HG03460 (cell line): ENCODE data around the gene CLMN.

ENCODE experiments used
- ATAC-seq: cut with Tn5 transposase; IDR thresholded peaks from one replicate; pipeline ENCODE4 v1.9.1; 2021; ENCODE audit not compliant: unreplicated experiment

CLMN gene

GRCh38 chr14:95321693-95322455 is 2.2 kb upstream of the CLMN start:
- no peak for ATAC-seq

DNA sequence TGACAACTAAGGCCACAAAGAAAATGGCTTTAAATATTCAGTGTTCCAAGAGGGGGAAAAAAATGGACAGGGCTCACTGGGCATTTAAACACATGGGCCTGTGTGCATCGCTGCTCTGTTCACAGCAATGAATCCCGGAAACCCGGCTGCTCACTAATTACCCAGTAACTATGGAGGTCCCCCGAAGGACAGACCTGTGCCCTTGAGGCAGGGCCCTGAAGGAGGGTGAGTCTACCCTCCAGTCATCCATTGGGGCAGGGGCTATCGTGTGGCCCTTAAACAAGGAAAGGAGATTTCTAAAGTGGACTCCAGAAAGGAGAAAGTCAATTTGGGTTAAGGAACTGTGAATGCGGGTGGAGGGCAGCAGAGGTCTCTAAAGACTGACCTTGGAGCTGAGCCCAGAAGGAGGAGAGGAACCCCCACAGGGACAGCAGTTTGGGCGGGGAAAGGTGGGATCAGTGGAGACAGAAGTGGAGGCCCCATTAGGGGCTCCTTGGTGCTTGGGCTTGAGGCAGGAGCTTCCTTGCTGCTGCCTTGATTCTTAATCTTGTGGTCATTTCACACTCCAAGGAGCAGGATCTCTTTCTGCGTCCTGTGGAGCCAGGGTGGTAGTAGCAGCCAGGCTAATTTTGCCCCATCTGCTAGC is 1.4 kb upstream of the CLMN start:
- ATAC-seq: no peak

DNA sequence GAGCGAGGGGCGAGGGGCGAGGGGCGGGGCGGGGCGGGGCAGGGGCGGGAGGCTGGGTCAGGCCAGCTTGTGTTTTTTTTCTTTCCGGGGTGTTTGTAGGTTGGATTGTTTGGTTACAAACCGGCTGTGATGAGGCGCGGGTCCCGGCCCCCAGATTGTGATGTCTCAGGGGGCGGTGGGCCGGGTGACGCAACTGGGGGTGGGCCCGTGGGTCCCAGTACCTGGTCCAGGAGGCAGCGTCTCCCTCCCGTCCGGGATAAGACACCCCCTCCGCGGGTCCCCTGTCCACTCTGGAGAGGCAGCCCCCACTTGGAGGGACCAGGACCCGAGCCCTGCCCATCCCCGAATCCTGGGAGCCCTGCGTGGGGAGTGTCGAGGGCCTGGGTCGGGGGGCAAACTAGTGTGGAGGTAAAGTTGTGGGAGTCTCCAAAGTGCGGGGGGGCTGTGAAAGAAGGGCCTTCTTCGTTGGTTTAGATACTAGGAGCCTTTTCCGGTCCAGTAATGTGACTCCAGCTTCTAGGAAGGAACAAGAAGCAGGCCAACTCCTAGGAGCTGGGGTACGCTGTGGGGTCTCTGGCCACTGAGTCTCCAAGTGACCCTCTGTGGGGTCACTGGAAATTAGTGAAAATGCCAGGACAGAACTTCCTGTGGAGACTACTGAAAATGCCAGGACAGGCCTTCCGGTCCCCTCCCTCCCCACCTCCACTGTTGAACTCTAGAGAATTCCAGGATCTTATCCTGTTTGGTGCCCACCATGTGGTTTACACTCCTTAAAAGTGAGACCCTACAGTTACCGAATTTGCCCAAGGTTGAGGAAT is 579 bp upstream of the CLMN start:
- no peak for ATAC-seq

DNA sequence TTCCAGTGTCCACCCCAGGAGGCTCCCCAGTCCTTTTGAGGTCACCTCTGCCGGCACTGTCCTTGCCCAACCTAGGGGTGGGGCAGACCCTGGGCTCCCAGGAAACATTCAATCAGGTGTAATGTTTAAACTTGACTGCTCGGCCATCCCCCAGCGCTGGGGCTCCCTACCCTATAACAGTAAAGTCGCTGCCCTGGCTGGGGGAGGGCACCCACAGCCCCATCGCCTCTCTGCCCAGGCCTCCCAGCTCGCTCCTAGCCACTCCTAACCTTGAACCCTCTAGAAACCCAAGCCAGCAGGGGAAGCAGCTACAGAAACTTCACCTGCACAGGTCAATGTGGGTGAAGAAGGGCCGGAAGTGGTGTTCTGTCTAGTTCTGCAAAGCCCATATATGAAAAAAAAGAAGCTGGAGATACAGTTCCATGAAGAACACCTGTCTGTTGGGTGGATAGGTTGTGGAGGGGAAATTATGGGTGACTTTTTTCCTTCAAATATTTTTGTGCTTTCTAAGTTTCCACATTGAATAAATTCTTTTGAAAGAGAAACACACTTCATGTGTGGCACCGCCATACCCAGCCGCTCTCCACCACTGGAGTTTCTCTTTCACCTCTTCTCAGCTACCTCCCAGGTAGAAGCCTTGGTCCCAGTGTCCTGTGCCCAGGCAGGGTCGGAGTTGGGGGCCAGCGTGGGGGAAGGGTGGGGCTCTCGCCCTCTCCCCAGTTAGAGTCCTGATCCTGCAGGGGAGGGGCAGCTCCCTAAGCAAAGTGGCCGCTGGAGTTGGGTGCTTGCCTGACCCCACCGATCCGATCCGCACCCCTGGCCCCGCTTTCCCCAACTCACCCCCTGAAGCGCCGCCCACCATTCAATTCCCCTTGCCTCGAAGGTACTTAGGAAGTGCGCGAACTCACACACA is 1.1 kb downstream of the CLMN start:
- ATAC-seq: no peak

DNA sequence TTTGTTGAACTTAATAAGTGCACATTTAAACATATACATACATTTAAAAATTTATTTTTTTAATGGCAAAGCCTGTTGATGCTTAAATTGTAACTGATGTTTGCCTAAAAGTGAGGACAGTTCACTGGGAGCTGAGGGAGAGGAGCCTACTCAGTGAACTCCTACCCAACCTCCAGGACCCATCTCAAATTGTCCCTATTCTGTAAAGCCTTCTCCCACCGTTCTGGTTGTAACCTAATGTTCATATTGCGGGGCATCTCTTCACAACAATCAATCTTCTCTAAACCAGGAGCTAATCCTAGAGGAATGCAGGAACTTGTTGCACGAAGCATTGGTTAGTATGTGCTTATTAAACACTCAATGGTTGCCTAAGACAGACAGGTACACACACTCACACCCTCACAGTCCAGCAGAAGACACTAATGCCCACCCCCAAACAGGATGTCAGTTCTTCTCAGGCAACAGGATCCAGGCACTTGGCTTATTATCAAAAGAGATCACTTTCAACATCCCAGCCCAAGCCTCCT is 1.8 kb downstream of the CLMN start:
- ATAC-seq: no peak

- ATAC-seq: no peak
These were observed 2.9 kb downstream of the CLMN start for GRCh38 chr14:95316821-95317220.

DNA sequence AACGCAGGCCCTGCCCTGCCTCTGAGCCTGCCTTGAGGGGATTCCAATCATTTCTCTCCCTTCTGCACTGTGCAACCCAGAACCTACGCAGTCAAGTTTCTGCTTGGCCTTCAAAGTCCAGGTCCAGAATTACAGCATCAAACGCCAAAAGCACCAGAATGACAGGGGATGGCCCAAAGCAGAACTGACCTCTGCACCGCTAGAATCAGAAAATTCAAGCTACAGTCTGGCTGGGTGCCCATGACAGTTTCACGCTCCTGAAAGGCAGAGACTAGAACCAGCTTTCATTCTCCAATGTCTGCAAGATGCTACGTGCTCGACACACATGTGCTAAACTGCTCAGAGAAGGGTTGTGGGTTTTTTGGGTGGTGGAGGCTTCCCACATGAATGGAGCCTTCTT is 4.1 kb downstream of the CLMN start:
- no peak for ATAC-seq

DNA sequence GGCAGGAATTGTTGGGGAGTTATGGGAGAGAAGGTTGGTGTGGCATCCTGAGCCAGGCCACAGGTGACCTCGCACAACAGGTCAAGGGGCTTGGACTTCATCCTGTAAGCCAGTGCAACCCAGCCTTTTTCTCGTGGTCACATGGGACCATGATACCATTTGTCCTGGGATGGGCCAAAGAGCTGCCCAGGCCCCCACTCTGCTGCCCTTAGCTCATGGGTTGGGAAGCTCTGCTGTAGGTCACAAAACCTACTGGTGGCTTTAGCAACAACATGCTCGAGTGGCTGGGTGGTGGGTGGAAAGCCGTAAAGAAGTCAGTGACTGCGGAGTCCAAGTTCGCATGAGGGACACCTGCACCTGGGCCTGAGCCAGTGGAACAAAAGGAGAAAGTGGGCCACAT is 4.6 kb downstream of the CLMN start:
- ATAC-seq: no peak

- ATAC-seq: peak; percentile 83
These were observed 5.1 kb downstream of the CLMN start for GRCh38 chr14:95314609-95315008.

DNA sequence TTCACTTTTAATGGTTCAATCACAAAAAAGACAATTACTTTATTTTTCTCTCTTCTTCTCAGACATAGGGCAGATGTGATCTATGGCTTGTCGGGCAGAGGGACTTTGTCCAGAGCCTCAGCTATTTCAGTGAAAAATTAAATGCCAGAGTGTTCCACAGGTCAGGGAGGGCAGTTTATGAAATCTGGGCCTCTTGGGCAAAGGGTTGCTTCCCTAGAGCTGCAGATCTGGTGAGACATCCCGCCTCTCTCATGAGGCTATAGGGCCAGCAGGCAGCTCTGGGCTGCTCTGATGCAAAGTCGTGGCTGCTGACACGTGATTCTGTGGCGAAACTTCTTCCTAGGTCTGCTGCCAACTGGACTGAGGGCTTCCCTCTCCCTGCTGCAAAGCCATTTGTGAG is 6.0 kb downstream of the CLMN start:
- no peak for ATAC-seq

GRCh38 chr14:95313190-95313589 is 6.5 kb downstream of the CLMN start:
- ATAC-seq: no peak

- ATAC-seq: no peak
These were observed 7.4 kb downstream of the CLMN start for GRCh38 chr14:95312311-95312710.

- no peak for ATAC-seq
These were observed 8.0 kb downstream of the CLMN start for GRCh38 chr14:95311752-95312151.

DNA sequence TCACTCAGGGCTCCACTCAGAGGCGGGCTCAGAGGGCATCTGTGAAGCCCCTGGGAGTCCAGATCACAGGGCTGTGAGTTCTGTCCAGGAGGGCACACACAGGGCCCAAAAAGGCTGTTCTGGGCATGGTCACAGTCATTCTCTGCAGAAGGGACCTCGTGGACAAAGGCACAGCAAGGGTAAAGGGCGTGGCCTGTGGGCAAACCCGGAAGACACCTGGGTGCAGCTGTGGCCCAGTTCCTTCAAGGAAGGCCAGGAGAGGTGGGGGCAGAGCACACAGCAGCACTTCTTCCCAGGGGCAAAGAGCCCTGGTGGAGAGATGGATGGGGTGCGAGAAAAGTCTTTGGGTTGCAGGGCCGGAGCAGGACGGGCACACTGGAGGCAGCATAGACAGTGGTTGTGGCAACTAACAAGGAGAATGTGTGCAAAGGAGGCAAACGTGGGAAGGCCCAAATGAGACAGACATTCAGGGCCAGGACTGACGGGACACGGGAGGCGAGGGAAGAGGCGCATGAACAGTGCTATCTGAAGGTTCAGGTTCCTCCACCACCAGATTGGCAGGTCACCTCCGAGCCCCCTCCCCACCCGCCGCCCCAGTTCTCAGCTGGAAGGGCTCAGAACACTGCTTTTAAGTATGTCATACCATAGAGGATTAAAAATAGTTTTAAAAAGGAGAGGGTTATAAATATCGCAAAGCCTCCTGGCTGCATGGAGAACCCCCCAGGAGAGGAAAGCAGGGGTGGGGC is 8.9 kb downstream of the CLMN start:
- ATAC-seq: no peak

- ATAC-seq: no peak
These were observed 10.3 kb downstream of the CLMN start for GRCh38 chr14:95309261-95310051.

DNA sequence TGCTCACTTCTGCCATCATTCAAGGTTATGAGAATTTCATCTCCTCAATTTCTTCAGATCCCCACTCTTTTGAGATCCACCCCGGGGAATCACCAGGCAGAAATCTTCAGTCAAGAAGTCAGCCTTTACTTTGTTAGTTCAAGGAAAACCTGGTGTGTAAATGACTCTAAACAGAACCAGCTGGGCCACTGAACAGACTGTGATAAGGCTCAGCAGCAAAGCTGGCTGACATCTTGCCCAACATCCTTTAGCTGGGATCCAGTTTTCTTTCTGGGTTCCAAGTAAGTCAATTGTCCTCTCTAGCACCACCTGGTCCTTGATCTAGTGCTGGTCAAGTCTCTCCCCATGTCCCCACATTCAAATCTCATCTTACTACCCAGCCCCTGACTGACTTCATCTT is 11.6 kb downstream of the CLMN start:
- no peak for ATAC-seq

- ATAC-seq: no peak
These were observed 12.2 kb downstream of the CLMN start for GRCh38 chr14:95307402-95308041.

DNA sequence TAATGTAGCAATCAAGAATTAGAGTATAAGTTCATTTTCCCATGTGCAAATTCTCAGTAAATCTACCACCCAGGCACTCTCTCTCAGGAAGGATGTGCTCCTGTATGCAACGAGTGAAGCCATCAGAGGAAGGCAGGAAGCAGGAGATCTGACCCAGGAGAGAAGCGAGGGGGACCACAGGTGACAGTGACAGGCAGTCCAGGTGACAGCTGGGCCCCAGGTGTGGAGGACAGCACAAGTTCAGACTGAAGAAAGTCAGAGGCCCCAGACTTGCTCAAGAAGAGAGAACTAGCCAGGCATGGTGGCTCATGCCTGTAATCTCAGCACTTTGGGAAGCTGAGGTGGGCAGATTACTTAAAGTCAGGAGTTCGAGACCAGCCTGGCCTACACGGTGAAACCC is 13.8 kb downstream of the CLMN start:
- ATAC-seq: no peak

- ATAC-seq: no peak
These were observed 14.6 kb downstream of the CLMN start for GRCh38 chr14:95305145-95305544.
